Astrocyte (in vitro differentiated cells and primary cell): Measurements from ENCODE around the gene CCDC159. TPM values are rescaled to one million over a fixed set of nuclear protein-coding genes. Genes with fewer than 3 reads are reported as not detected.

Experiments used
- DNase-seq: peaks from one replicate; pipeline ENCODE4 v3.0.0-alpha.2; 2010; ENCODE audit warnings: low read depth
- FAIRE-seq: peaks from 2 replicates; lab custom pipeline; 2011; peaks lifted over from hg19 to GRCh38; lab: Jason Lieb, UNC
- H2AFZ ChIP-seq: 2 replicates; pipeline ENCODE4 v1.6.0; 2012; ENCODE audit warnings: low read depth, low read length, inconsistent platforms
- H3K27ac ChIP-seq: 2 replicates; pipeline ENCODE4 v1.5.1; 2011; ENCODE audit warnings: low read depth, low read length, inconsistent platforms
- H3K27me3 ChIP-seq: 2 replicates; pipeline ENCODE4 v1.6.0; 2011; ENCODE audit warnings: low read length, inconsistent platforms; ENCODE audit not compliant: insufficient read depth
- H3K36me3 ChIP-seq: 2 replicates; pipeline ENCODE4 v1.5.1; 2011; ENCODE audit warnings: low read length, inconsistent platforms; ENCODE audit not compliant: insufficient read depth
- H3K4me1 ChIP-seq: 2 replicates; pipeline ENCODE4 v1.5.1; 2011; ENCODE audit warnings: low read length, inconsistent platforms; ENCODE audit not compliant: insufficient read depth
- H3K4me2 ChIP-seq: 2 replicates; pipeline ENCODE4 v1.6.0; 2012; ENCODE audit warnings: low read length, inconsistent platforms
- H3K4me3 ChIP-seq: 2 replicates; pipeline ENCODE4 v1.5.1; 2011; ENCODE audit warnings: low read depth, mild to moderate bottlenecking, low read length, inconsistent platforms; ENCODE audit not compliant: insufficient read depth
- H3K79me2 ChIP-seq: 2 replicates; pipeline ENCODE4 v1.6.0; 2012; ENCODE audit warnings: mild to moderate bottlenecking, low read length, inconsistent platforms; ENCODE audit not compliant: insufficient read depth
- H3K9ac ChIP-seq: 2 replicates; pipeline ENCODE4 v1.6.0; 2012; ENCODE audit warnings: mild to moderate bottlenecking, low read length, inconsistent platforms
- H3K9me3 ChIP-seq: 2 replicates; pipeline ENCODE4 v1.5.1; 2012; ENCODE audit warnings: low read depth, mild to moderate bottlenecking, low read length, inconsistent platforms; ENCODE audit not compliant: insufficient read depth
- H4K20me1 ChIP-seq: 2 replicates; pipeline ENCODE4 v1.6.0; 2012; ENCODE audit warnings: low read length, inconsistent platforms; ENCODE audit not compliant: insufficient read depth
- H3K27ac Mint-ChIP-seq: one replicate; pipeline ENCODE4 v1.8.0; 2021; ENCODE audit warnings: mild to moderate bottlenecking, mixed read lengths; ENCODE audit not compliant: unreplicated experiment
- H3K27me3 Mint-ChIP-seq: one replicate; pipeline ENCODE4 v1.8.0; 2021; ENCODE audit warnings: low read depth, mixed read lengths; ENCODE audit not compliant: unreplicated experiment
- H3K36me3 Mint-ChIP-seq: one replicate; pipeline ENCODE4 v1.8.0; 2021; ENCODE audit warnings: low read depth, mixed read lengths; ENCODE audit not compliant: unreplicated experiment
- H3K4me1 Mint-ChIP-seq: one replicate; pipeline ENCODE4 v1.8.0; 2021; ENCODE audit warnings: low read depth, mixed read lengths; ENCODE audit not compliant: unreplicated experiment
- H3K4me3 Mint-ChIP-seq: one replicate; pipeline ENCODE4 v1.8.0; 2021; ENCODE audit warnings: mild to moderate bottlenecking, moderate library complexity, mixed read lengths; ENCODE audit not compliant: unreplicated experiment
- H3K9me3 Mint-ChIP-seq: one replicate; pipeline ENCODE4 v1.8.0; 2021; ENCODE audit warnings: mild to moderate bottlenecking, mixed read lengths; ENCODE audit not compliant: unreplicated experiment
- CTCF ChIP-seq: IDR thresholded peaks from 2 replicates; pipeline ENCODE4 v1.5.1; 2011; ENCODE audit warnings: low read depth, mild to moderate bottlenecking, inconsistent platforms, low read length, moderate library complexity; ENCODE audit not compliant: insufficient read depth
- EZH2 ChIP-seq: IDR thresholded peaks from 2 replicates; pipeline ENCODE4 v1.6.1; 2012; ENCODE audit warnings: mild to moderate bottlenecking, low read length, inconsistent platforms; ENCODE audit not compliant: insufficient read depth
- total RNA-seq: library from RNA; stranded (reverse); gene quantifications from 2 replicates; pipeline ENCODE4 v1.2.1, GENCODE V29; 2021

The CCDC159 gene
- total RNA-seq, 1 donor from 2014 or later, result 11.8 TPM

DNA sequence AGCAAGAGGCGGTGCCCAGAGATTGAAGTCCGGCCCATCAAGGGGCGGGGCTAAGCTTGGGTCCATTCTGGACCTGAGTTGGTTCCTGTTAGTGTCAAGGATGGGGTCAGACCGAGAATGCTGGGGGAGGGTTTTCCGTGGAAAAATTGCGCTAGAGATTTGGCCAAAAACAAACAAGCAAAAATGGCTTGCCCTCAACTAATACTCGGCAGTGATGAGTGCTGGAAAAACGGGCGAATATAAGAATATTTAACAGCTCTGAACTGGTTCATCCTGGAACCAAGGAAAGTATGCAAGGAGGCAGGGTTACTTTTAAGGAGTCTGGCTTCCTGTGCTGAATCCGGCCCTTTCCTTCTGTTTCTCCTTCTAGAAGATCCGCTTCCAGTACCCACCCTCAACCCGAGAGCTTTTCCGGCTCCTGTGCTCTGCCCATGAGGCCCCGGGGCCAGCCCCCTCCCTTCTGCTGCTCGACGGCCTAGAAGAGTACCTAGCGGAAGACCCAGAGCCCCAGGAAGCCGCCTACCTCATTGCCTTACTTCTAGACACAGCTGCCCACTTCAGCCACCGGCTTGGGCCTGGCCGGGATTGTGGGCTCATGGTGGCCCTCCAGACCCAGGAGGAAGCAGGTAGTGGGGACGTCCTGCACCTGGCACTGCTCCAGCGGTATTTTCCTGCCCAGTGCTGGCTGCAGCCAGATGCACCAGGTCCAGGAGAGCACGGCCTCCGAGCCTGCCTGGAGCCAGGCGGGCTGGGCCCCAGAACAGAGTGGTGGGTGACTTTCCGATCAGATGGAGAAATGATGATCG is 29.0 kb downstream of the CCDC159 start:
- H3K36me3 ChIP-seq, result no peaks in the 10 kb centered on the region
- TF ChIP-seq EZH2 (no peak), CTCF (no peak)
- H3K4me3 ChIP-seq, result peak overlapping the region; percentile 70
- peak overlapping the region; percentile 84 for H3K9ac ChIP-seq
- peak overlapping the region; percentile 60 for H3K27ac Mint-ChIP-seq
- H3K27ac ChIP-seq, result peak overlapping the region; percentile 8
- H3K4me2 ChIP-seq, result peak overlapping the region; percentile 78
- peaks cover 1% of the 10 kb centered on the region for H3K36me3 Mint-ChIP-seq
- no peaks in the 10 kb centered on the region for H3K27me3 Mint-ChIP-seq
- no peaks in the 10 kb centered on the region for H3K79me2 ChIP-seq
- no peaks in the 10 kb centered on the region for H3K9me3 ChIP-seq
- peaks cover 9% of the 10 kb centered on the region for H4K20me1 ChIP-seq
- peak overlapping the region; percentile 41 for H2AFZ ChIP-seq
- no peaks in the 10 kb centered on the region for H3K27me3 ChIP-seq
- FAIRE-seq (no peak), DNase-seq (no peak)
- H3K4me3 Mint-ChIP-seq, result no peak overlapping the region
- peaks cover 45% of the 10 kb centered on the region for H3K4me1 ChIP-seq
- no peaks in the 10 kb centered on the region for H3K9me3 Mint-ChIP-seq
- H3K4me1 Mint-ChIP-seq, result peaks cover 13% of the 10 kb centered on the region

- no peaks in the 10 kb centered on the region for H3K9me3 Mint-ChIP-seq
- Histone ChIP-seq H3K36me3 (no peaks in the 10 kb centered on the region), H3K4me3 (no peak overlapping the region), H3K4me1 (peaks cover 59% of the 10 kb centered on the region), H3K27me3 (peaks cover 4% of the 10 kb centered on the region), H3K9me3 (no peaks in the 10 kb centered on the region), H3K27ac (peak overlapping the region; percentile 51), H4K20me1 (peaks cover 9% of the 10 kb centered on the region), H3K4me2 (peak overlapping the region; percentile 27), H2AFZ (peak overlapping the region; percentile 19), H3K79me2 (no peaks in the 10 kb centered on the region), H3K9ac (no peak overlapping the region)
- peaks cover 13% of the 10 kb centered on the region for H3K4me1 Mint-ChIP-seq
- H3K27ac Mint-ChIP-seq, result peak overlapping the region; percentile 44
- peaks cover 5% of the 10 kb centered on the region for H3K27me3 Mint-ChIP-seq
- no peak for FAIRE-seq
- H3K36me3 Mint-ChIP-seq, result peaks cover 1% of the 10 kb centered on the region
- peak overlapping the region; percentile 15 for H3K4me3 Mint-ChIP-seq
- peak; percentile 86 for DNase-seq
- TF ChIP-seq EZH2, result no peak
- TF ChIP-seq CTCF, result no peak
Measured at GRCh38 chr19:11377237-11377636, 30.9 kb downstream of the CCDC159 start.

- no peak for FAIRE-seq
- Histone ChIP-seq H3K79me2 (no peaks in the 10 kb centered on the region), H3K36me3 (no peaks in the 10 kb centered on the region), H3K9ac (peak overlapping the region; percentile 35), H4K20me1 (peaks cover 9% of the 10 kb centered on the region), H3K4me2 (peak overlapping the region; percentile 78), H3K4me3 (no peak overlapping the region), H3K4me1 (peaks cover 59% of the 10 kb centered on the region), H3K9me3 (no peaks in the 10 kb centered on the region), H3K27me3 (peaks cover 7% of the 10 kb centered on the region), H2AFZ (no peak overlapping the region), H3K27ac (peak overlapping the region; percentile 51)
- no peak overlapping the region for H3K27ac Mint-ChIP-seq
- no peaks in the 10 kb centered on the region for H3K9me3 Mint-ChIP-seq
- TF ChIP-seq EZH2 (no peak), CTCF (no peak)
- peaks cover 13% of the 10 kb centered on the region for H3K4me1 Mint-ChIP-seq
- H3K4me3 Mint-ChIP-seq, result no peak overlapping the region
- peak; percentile 22 for DNase-seq
- H3K27me3 Mint-ChIP-seq, result peaks cover 6% of the 10 kb centered on the region
- H3K36me3 Mint-ChIP-seq, result peaks cover 1% of the 10 kb centered on the region
Measured at GRCh38 chr19:11377756-11378155, 31.4 kb downstream of the CCDC159 start.
